IMR-90 (cell line): Measurements from ENCODE around the gene HOXC5. TPM values are rescaled to one million over a fixed set of nuclear protein-coding genes. Genes with fewer than 3 reads are reported as not detected.

Source experiments
- ATAC-seq: fragments of 200-7000 bp; cut with Tn5 transposase; 2 replicates; pipeline ENCODE4 v1.9.1; 2020; ENCODE audit warnings: low read depth, mild to moderate bottlenecking, moderate library complexity
- BruUV-seq: library from RNA; stranded (reverse); fragments of 400-500 nt; replicated peaks from 2 replicates; lab custom pipeline; 2021; lab: Mats Ljungman, UMichigan
- CTCF ChIA-PET: fragments of 300-600 bp; formaldehyde crosslinking; extraction: SDS; loops from one replicate; lab custom pipeline; 2021; ENCODE audit warnings: antibody characterized with exemption; lab: Yijun Ruan, JAX
- POLR2A ChIA-PET: fragments of 300-600 bp; sonication (Branson Sonifier 250); formaldehyde crosslinking; loops from one replicate; lab custom pipeline; 2022; ENCODE audit warnings: antibody characterized with exemption; ENCODE audit not compliant: unreplicated experiment; lab: Charles Lee
- DNase-seq: peaks from one replicate; pipeline ENCODE4 v3.0.0; 2013
- H2AFZ ChIP-seq: replicated peaks from 2 replicates; pipeline ENCODE3; 2013; ENCODE audit warnings: low read length, mild to moderate bottlenecking; ENCODE audit not compliant: poor library complexity
- H2AK5ac ChIP-seq: 2 replicates; pipeline ENCODE4 v1.6.1; 2013; ENCODE audit warnings: low read depth, low read length, inconsistent platforms
- H2AK9ac ChIP-seq: replicated peaks from 2 replicates; pipeline ENCODE3; 2013; ENCODE audit warnings: mild to moderate bottlenecking, low read depth, low read length, moderate library complexity; ENCODE audit not compliant: poor library complexity
- H2BK120ac ChIP-seq: 2 replicates; pipeline ENCODE4 v1.6.1; 2013; ENCODE audit warnings: low read depth, low read length, inconsistent platforms
- H2BK15ac ChIP-seq: 3 replicates; pipeline ENCODE4 v1.6.1; 2013; ENCODE audit warnings: low read depth, low read length, inconsistent platforms
- H2BK20ac ChIP-seq: 2 replicates; pipeline ENCODE4 v1.6.1; 2013; ENCODE audit warnings: low read depth, mild to moderate bottlenecking, inconsistent platforms, low read length, moderate library complexity
- H2BK5ac ChIP-seq: 2 replicates; pipeline ENCODE4 v1.6.1; 2013; ENCODE audit warnings: mild to moderate bottlenecking, low read depth, low read length, inconsistent platforms; ENCODE audit not compliant: poor library complexity, severe bottlenecking
- H3K14ac ChIP-seq: replicated peaks from 2 replicates; pipeline ENCODE4 v1.6.1; 2013; ENCODE audit warnings: low read depth, low read length, inconsistent platforms
- H3K18ac ChIP-seq: 2 replicates; pipeline ENCODE4 v1.6.1; 2013; ENCODE audit warnings: low read depth, low read length, control low read depth
- H3K23ac ChIP-seq: 2 replicates; pipeline ENCODE4 v1.6.1; 2013; ENCODE audit warnings: low read depth, low read length, inconsistent platforms
- H3K27ac ChIP-seq: 2 replicates; pipeline ENCODE4 v1.5.1; 2013; ENCODE audit warnings: mild to moderate bottlenecking, control low read depth, low read length; ENCODE audit not compliant: insufficient read depth
- H3K27me3 ChIP-seq: 2 replicates; pipeline ENCODE4 v1.6.1; 2013; ENCODE audit warnings: low read length; ENCODE audit not compliant: control insufficient read depth, insufficient read depth
- H3K36me3 ChIP-seq: 2 replicates; pipeline ENCODE4 v1.6.1; 2013; ENCODE audit warnings: low read length, mixed read lengths; ENCODE audit not compliant: control insufficient read depth, insufficient read depth
- H3K4ac ChIP-seq: 2 replicates; pipeline ENCODE4 v1.6.1; 2013; ENCODE audit warnings: low read depth, low read length, inconsistent platforms
- H3K4me1 ChIP-seq: 2 replicates; pipeline ENCODE4 v1.6.1; 2013; ENCODE audit warnings: low read length, mixed read lengths; ENCODE audit not compliant: control insufficient read depth, insufficient read depth
- H3K4me2 ChIP-seq: 2 replicates; pipeline ENCODE4 v1.6.1; 2013; ENCODE audit warnings: low read depth, mild to moderate bottlenecking, control low read depth, low read length, moderate library complexity
- H3K4me3 ChIP-seq: 2 replicates; pipeline ENCODE4 v1.5.1; 2013; ENCODE audit warnings: low read depth, mild to moderate bottlenecking, control low read depth, low read length, moderate library complexity; ENCODE audit not compliant: insufficient read depth
- H3K56ac ChIP-seq: 2 replicates; pipeline ENCODE4 v1.6.1; 2013; ENCODE audit warnings: low read length, inconsistent platforms; ENCODE audit not compliant: insufficient read depth; ENCODE audit errors: extremely low read depth
- H3K79me1 ChIP-seq, 2 experiments: 2 replicates each; pipeline ENCODE4 v1.6.1; 2013; ENCODE audit warnings: low read length in 2 of 2, inconsistent platforms in 1 of 2, low read depth in 1 of 2
- H3K9ac ChIP-seq: 2 replicates; pipeline ENCODE4 v1.6.1; 2013; ENCODE audit warnings: low read depth, low read length, control low read depth
- H3K9me1 ChIP-seq: 2 replicates; pipeline ENCODE4 v1.6.1; 2013; ENCODE audit warnings: low read length, inconsistent platforms; ENCODE audit not compliant: insufficient read depth
- H3K9me3 ChIP-seq: 2 replicates; pipeline ENCODE4 v1.6.1; 2013; ENCODE audit warnings: low read length; ENCODE audit not compliant: control insufficient read depth, insufficient read depth
- H4K20me1 ChIP-seq: 2 replicates; pipeline ENCODE4 v1.6.1; 2013; ENCODE audit warnings: low read length, inconsistent platforms; ENCODE audit not compliant: insufficient read depth
- H4K5ac ChIP-seq: 2 replicates; pipeline ENCODE4 v1.6.1; 2013; ENCODE audit warnings: mild to moderate bottlenecking, low read depth, low read length, control low read depth
- H4K8ac ChIP-seq, 2 experiments: 2 replicates each; pipeline ENCODE4 v1.6.1; 2013; ENCODE audit warnings: low read depth in 2 of 2, low read length in 2 of 2, control low read depth in 1 of 2, inconsistent platforms in 1 of 2
- H4K91ac ChIP-seq: 2 replicates; pipeline ENCODE4 v1.6.1; 2013; ENCODE audit warnings: low read depth, low read length, inconsistent platforms; ENCODE audit not compliant: insufficient read depth
- NFE2L2 ChIP-seq: fragments of 150-350 bp; IDR thresholded peaks from 2 replicates; pipeline ENCODE4 v1.6.1; 2016; ENCODE audit warnings: low read depth, mild to moderate bottlenecking, low read length
- WGBS, 2 experiments: methylation state at CpG; one replicate each; pipeline versions ENCODE4 v1.1.5 to v1.1.7; 2013; ENCODE audit warnings: missing lambda C conversion rate in 2 of 2; ENCODE audit not compliant: insufficient read length in 1 of 2; ENCODE audit errors: extremely low coverage in 2 of 2; 5-methylcytosine and 5-hydroxymethylcytosine counted together
- dilution Hi-C: fragments of 300-500 bp; cut with HindIII; formaldehyde crosslinking; loops from one replicate; pipeline ENCODE4 v1.14.3; 2018; ENCODE audit warnings: low sequenced_read_pairs; ENCODE audit not compliant: unreplicated experiment
- in situ Hi-C: fragments of 300-500 bp; cut with MboI; formaldehyde crosslinking; loops from 3 replicates; pipeline ENCODE4 v1.14.3; 2019; ENCODE audit warnings: low sequenced_read_pairs, inconsistent platforms, mixed read lengths
- intact Hi-C: fragments of 100-400 bp; cut with micrococcal nuclease; formaldehyde crosslinking; loops from 2 replicates; pipeline ENCODE4 v1.10.0; 2022
- polyA plus RNA-seq, 3 experiments: library from polyadenylated mRNA; depleted of rRNA; stranded (reverse); fragments of >200 nt; gene quantifications; 2 replicates each; pipeline ENCODE4 v1.2.3, GENCODE V29; 2012; ENCODE audit warnings: low replicate concordance in 1 of 3
- total RNA-seq: library from RNA; depleted of rRNA; stranded (reverse); fragments of >200 nt; gene quantifications from 2 replicates; pipeline ENCODE4 v1.2.3, GENCODE V29; 2012
- TF ChIP-seq, protein P1 (sequence below): conservative IDR thresholded peaks from 2 replicates; pipeline ENCODE4 v1.5.1; 2012; ENCODE audit warnings: mild to moderate bottlenecking, low read depth, low read length, improper control_type of control experiment
- TF ChIP-seq, protein P2 (sequence below): fragments of 150-350 bp; IDR thresholded peaks from 2 replicates; pipeline ENCODE4 v1.6.1; 2016; ENCODE audit warnings: low read depth, mild to moderate bottlenecking, low read length, moderate library complexity, borderline replicate concordance

Gene HOXC5
- total and polyA plus RNA-seq, 2 of the 4 experiments (the other 2 are of a cell fraction): not detected

DNA sequence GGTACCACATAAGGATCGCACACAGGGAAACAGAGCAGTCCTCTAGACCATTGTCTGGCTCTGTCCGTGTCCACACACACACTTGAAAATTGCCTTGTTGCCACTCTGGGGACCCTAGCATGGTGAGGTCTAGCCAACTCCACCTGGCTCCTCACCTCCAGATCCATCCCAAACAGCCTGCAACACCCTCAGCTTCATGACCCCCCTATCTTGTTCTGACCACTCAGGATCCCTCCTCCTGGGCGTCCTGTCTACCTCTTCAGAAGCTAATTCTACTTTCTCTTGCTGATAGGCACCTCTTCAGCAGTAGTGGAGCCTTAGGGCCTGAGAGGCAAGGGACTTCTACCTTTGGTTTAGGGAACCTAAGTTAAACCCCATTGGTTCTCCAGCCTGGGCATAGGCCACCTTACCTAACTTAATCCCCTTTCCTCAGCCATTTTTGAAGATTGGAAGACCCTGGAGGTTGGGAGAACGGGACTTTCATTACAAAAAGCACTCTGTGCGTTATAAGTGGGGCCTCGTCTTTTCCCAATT lies 697 bp upstream of the HOXC5 start:
- no peak overlapping the region for H4K8ac ChIP-seq
- H3K14ac ChIP-seq: no peak overlapping the region
- in situ Hi-C loops: no loop called here
- no peak overlapping the region for H2AFZ ChIP-seq
- H2BK120ac ChIP-seq: no peak overlapping the region
- no peak overlapping the region for H3K4ac ChIP-seq
- H3K79me1 ChIP-seq: no peaks in the 10 kb centered on the region
- no peak overlapping the region for H2AK9ac ChIP-seq
- 79% methylated on average over 2 of the region's 6 CpGs; no CpG with 5 or more reads in 1 of the 2 experiments for WGBS, 2 experiments
- intact Hi-C loops: no loop called here
- no peak overlapping the region for H4K91ac ChIP-seq
- ChIA-PET CTCF (interaction anchor here (0.6 to 1.0 kb wide), 12 partner anchors 11 to 813 kb away, joined by 3 to 11 read pairs (median 4); partner anchors contain the start of gene SMUG1), POLR2A (no interaction called here)
- peaks cover 81% of the 10 kb centered on the region for H3K27me3 ChIP-seq
- no peak for ATAC-seq
- no peak overlapping the region for H3K18ac ChIP-seq
- no peak overlapping the region for H2BK5ac ChIP-seq
- TF ChIP-seq, protein P1, sequence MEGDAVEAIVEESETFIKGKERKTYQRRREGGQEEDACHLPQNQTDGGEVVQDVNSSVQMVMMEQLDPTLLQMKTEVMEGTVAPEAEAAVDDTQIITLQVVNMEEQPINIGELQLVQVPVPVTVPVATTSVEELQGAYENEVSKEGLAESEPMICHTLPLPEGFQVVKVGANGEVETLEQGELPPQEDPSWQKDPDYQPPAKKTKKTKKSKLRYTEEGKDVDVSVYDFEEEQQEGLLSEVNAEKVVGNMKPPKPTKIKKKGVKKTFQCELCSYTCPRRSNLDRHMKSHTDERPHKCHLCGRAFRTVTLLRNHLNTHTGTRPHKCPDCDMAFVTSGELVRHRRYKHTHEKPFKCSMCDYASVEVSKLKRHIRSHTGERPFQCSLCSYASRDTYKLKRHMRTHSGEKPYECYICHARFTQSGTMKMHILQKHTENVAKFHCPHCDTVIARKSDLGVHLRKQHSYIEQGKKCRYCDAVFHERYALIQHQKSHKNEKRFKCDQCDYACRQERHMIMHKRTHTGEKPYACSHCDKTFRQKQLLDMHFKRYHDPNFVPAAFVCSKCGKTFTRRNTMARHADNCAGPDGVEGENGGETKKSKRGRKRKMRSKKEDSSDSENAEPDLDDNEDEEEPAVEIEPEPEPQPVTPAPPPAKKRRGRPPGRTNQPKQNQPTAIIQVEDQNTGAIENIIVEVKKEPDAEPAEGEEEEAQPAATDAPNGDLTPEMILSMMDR: no peak
- TF ChIP-seq, protein P2, sequence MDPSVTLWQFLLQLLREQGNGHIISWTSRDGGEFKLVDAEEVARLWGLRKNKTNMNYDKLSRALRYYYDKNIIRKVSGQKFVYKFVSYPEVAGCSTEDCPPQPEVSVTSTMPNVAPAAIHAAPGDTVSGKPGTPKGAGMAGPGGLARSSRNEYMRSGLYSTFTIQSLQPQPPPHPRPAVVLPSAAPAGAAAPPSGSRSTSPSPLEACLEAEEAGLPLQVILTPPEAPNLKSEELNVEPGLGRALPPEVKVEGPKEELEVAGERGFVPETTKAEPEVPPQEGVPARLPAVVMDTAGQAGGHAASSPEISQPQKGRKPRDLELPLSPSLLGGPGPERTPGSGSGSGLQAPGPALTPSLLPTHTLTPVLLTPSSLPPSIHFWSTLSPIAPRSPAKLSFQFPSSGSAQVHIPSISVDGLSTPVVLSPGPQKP: no peak
- no peak for TF ChIP-seq NFE2L2
- no peak for DNase-seq
- H4K5ac ChIP-seq: no peak overlapping the region
- no peaks in the 10 kb centered on the region for H4K20me1 ChIP-seq
- no peaks in the 10 kb centered on the region for H3K4me1 ChIP-seq
- no peaks in the 10 kb centered on the region for H3K36me3 ChIP-seq
- no TSS peak for BruUV-seq
- H2BK20ac ChIP-seq: no peak overlapping the region
- H3K23ac ChIP-seq: no peak overlapping the region
- no peak overlapping the region for H2BK15ac ChIP-seq
- peaks cover 11% of the 10 kb centered on the region for H3K9me3 ChIP-seq
- no peak overlapping the region for H3K4me2 ChIP-seq
- no peaks in the 10 kb centered on the region for H3K9me1 ChIP-seq
- no peak overlapping the region for H3K9ac ChIP-seq
- H3K27ac ChIP-seq: no peak overlapping the region
- H2AK5ac ChIP-seq: no peak overlapping the region
- no peak overlapping the region for H3K4me3 ChIP-seq
- no peak overlapping the region for H3K56ac ChIP-seq
- dilution Hi-C loops: no loop called here
